Occipital lobe (tissue), 2 donors: Measurements from ENCODE around the gene CNIH1. TPM values are rescaled to one million over a fixed set of nuclear protein-coding genes. Genes with fewer than 3 reads are reported as not detected.
"Not testable (repeated sequence)": the region's sequence is repeated elsewhere in the genome, so short reads cannot be mapped to it uniquely, and the experiment has no call there.

Source experiments
- DNase-seq: peaks from one replicate; lab custom pipeline; 2025; lab: John Stamatoyannopoulos, UW
- total RNA-seq: library from RNA; depleted of rRNA; stranded (reverse); fragments of >200 nt; gene quantifications from one replicate; pipeline ENCODE4 v1.2.3, GENCODE V29; 2014

The CNIH1 gene
- total RNA-seq, 1 donor from 2014 or later = 39.3 TPM

GRCh38 chr14:54383835-54384234 lies 57.3 kb downstream of the CNIH1 start:
- DNase-seq = no peak

GRCh38 chr14:54381821-54382220 lies 59.4 kb downstream of the CNIH1 start:
- DNase-seq = no peak

GRCh38 chr14:54380558-54380957 lies 60.6 kb downstream of the CNIH1 start:
- DNase-seq = not testable (repeated sequence)

GRCh38 chr14:54378893-54379292 lies 62.3 kb downstream of the CNIH1 start:
- DNase-seq = not testable (repeated sequence)

GRCh38 chr14:54377501-54377900 lies 63.7 kb downstream of the CNIH1 start:
- DNase-seq = no peak

- no peak for DNase-seq
Observed at GRCh38 chr14:54374117-54374884, 66.9 kb downstream of the CNIH1 start.

Other genes starting within 250 kb of the CNIH1 start
- 4.1 TPM for gene CDKN3, start 44.4 kb downstream of the CNIH1 start, total RNA-seq
- 257 TPM for gene GMFB, start 47.6 kb upstream of the CNIH1 start, total RNA-seq
- gene CGRRF1, start 68.5 kb upstream of the CNIH1 start, total RNA-seq = 18.9 TPM
- 17.3 TPM for gene SAMD4A, start 125.8 kb upstream of the CNIH1 start, total RNA-seq